ENCODE data around the gene RPE.
A peak's percentile ranks its signal among the peaks of the same experiment; 100 is the strongest.

Gene RPE

GRCh38 chr2:209969692-209970091 lies 32.7 kb upstream of the RPE start:
- DNase-seq (ENCODE audit: low read depth) = no peak
- no peak overlapping the region for H3K4me3 ChIP-seq (ENCODE audit: control insufficient read depth, low read depth, low read length)
- TF ChIP-seq, protein P1, sequence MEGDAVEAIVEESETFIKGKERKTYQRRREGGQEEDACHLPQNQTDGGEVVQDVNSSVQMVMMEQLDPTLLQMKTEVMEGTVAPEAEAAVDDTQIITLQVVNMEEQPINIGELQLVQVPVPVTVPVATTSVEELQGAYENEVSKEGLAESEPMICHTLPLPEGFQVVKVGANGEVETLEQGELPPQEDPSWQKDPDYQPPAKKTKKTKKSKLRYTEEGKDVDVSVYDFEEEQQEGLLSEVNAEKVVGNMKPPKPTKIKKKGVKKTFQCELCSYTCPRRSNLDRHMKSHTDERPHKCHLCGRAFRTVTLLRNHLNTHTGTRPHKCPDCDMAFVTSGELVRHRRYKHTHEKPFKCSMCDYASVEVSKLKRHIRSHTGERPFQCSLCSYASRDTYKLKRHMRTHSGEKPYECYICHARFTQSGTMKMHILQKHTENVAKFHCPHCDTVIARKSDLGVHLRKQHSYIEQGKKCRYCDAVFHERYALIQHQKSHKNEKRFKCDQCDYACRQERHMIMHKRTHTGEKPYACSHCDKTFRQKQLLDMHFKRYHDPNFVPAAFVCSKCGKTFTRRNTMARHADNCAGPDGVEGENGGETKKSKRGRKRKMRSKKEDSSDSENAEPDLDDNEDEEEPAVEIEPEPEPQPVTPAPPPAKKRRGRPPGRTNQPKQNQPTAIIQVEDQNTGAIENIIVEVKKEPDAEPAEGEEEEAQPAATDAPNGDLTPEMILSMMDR (conservative IDR thresholded peaks at IDR 0.05; ENCODE audit: control insufficient read depth, insufficient read depth, low read depth, low read length) = no peak

DNA sequence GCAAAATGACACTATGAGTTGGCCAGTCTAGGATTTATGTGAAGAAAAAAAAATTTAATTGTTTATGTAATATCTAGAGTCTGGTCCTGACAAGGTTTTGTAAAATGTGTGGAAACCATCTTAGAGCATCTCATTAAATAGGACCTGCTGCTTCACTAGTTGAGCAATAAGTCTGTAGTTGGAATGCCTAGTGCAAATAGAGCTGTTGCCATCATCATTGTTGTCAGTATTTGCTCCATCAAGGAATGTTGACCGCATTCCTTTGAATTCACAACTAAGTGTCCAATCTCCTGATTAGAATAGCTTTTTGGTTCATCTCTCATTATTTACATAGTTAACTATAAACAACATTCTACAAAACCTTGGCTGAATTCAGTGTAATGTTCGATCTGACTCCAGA lies 32.2 kb upstream of the RPE start:
- DNase-seq (ENCODE audit: low read depth) = no peak
- TF ChIP-seq, protein P1 (conservative IDR thresholded peaks at IDR 0.05; ENCODE audit: control insufficient read depth, insufficient read depth, low read depth, low read length) = no peak
- H3K4me3 ChIP-seq (ENCODE audit: control insufficient read depth, low read depth, low read length) = no peak overlapping the region

- DNase-seq (ENCODE audit: low read depth) = no peak
- H3K4me3 ChIP-seq (ENCODE audit: control insufficient read depth, low read depth, low read length) = no peak overlapping the region
- TF ChIP-seq, protein P1 (conservative IDR thresholded peaks at IDR 0.05; ENCODE audit: control insufficient read depth, insufficient read depth, low read depth, low read length) = no peak
These were observed 31.7 kb upstream of the RPE start for GRCh38 chr2:209970711-209971110.

DNA sequence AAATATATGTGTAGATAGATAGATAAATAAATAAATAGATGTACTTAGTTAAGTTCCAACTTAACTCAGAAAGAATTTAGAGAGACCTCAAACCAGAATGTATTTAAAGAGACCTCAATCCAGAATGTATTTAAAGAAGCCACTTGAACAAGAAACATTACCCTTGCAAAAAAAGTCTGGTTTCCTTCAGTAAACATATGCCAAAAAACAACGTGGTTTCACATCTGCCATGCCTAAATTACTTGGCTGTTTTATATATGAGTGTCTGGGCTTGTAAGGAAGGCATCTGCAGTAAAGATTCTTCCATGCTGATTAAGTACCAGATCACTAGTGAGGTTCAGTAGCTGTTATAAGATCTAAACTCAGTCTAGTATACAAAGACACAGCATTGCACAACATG lies 29.1 kb upstream of the RPE start:
- DNase-seq (ENCODE audit: low read depth) = peak; percentile 3
- H3K4me3 ChIP-seq (ENCODE audit: control insufficient read depth, low read depth, low read length) = no peak overlapping the region
- TF ChIP-seq, protein P1 (conservative IDR thresholded peaks at IDR 0.05; ENCODE audit: control insufficient read depth, insufficient read depth, low read depth, low read length) = no peak

- peak; percentile 24 for DNase-seq (ENCODE audit: low read depth)
- H3K4me3 ChIP-seq (ENCODE audit: control insufficient read depth, low read depth, low read length) = no peak overlapping the region
- TF ChIP-seq, protein P1 (conservative IDR thresholded peaks at IDR 0.05; ENCODE audit: control insufficient read depth, insufficient read depth, low read depth, low read length) = no peak
These were observed 27.9 kb upstream of the RPE start for GRCh38 chr2:209974576-209974975.

DNA sequence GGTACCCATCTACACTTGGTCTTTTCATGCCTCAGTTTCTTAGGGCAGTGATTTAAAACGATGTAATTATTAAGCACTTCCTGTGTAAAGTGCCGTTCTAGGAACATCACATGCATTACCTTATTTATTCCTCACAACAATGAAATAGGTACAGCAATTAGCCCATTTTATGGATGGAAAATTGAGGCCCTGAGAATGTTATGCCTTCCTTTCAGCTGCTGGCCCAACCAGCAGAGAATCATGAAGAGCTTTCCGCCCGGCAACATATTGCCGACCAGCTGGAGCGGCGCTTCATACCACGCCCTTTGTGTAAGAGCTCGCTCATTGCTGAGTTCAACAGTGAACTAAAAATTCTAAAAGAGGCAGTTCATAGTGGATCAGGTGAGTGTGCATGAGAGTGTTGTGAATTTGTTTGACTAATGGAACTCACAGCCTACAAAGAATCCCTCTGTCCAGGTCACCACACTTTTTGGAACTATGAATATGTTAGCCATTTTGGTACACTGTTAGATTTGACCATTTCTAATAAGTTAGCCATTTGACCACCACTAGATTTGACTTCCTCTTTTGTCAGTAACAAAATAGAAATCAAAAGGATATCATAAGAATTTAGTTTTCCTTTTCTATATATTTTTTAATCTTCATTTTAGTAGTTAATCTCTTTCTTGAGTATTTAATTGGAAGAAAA lies 25.6 kb upstream of the RPE start:
- no peak overlapping the region for H3K4me3 ChIP-seq (ENCODE audit: control insufficient read depth, low read depth, low read length)
- TF ChIP-seq, protein P1 (conservative IDR thresholded peaks at IDR 0.05; ENCODE audit: control insufficient read depth, insufficient read depth, low read depth, low read length) = no peak
- no peak for DNase-seq (ENCODE audit: low read depth)
